ENCODE results near the gene CLEC4F.

- TF ChIP-seq POLR2AphosphoS5 (IDR thresholded peaks at IDR 0.05; ENCODE audit: low read depth, low read length) (no peak), POLR2A (IDR thresholded peaks at IDR 0.05; ENCODE audit: low read depth, low read length) (no peak), TAF1 (IDR thresholded peaks at IDR 0.05; ENCODE audit: borderline replicate concordance, low read depth, low read length) (no peak)
Measured at GRCh38 chr2:70807102-70807827, 13.1 kb downstream of the CLEC4F start.

Data from GM12892 (cell line).